K562 (cell line): Measurements from ENCODE around the gene RHOT1. TPM values are rescaled to one million over a fixed set of nuclear protein-coding genes. Genes with fewer than 3 reads are reported as not detected.

Source experiments
- ATAC-seq: fragments of 200-7000 bp; cut with Tn5 transposase; 3 replicates; pipeline ENCODE4 v1.9.1; 2020; ENCODE audit warnings: moderate library complexity
- BruUV-seq: library from RNA; stranded (reverse); fragments of 400-500 nt; replicated peaks from 2 replicates; lab custom pipeline; 2021; lab: Mats Ljungman, UMichigan
- CTCF ChIA-PET: fragments of 300-600 bp; formaldehyde crosslinking; extraction: SDS; loops from one replicate; lab custom pipeline; 2021; ENCODE audit warnings: low intra/inter-chr PET ratio; lab: Yijun Ruan, JAX
- POLR2A ChIA-PET: fragments of 300-600, 350-650 bp; sonication (Branson Sonifier 250); formaldehyde crosslinking; extraction: SDS; loops from one replicate; lab custom pipeline; 2021; ENCODE audit warnings: antibody characterized with exemption, inconsistent platforms; lab: Yijun Ruan, JAX
- DNase-seq, 4 experiments: peaks; one replicate each; pipeline versions ENCODE4 v3.0.0 to v3.0.0-alpha.2; 2011 to 2018; ENCODE audit warnings: low spot score in 3 of 4, mixed read lengths in 3 of 4; ENCODE audit errors: extremely low read depth in 1 of 4
- FAIRE-seq: peaks from 2 replicates; lab custom pipeline; 2011; peaks lifted over from hg19 to GRCh38; lab: Jason Lieb, UNC
- H2AFZ ChIP-seq: 2 replicates; pipeline ENCODE4 v1.6.0; 2011; ENCODE audit warnings: low read depth, low read length, control low read depth, inconsistent platforms
- H3K27ac ChIP-seq: fragments of 200-600 bp; 3 replicates; pipeline ENCODE4 v1.8.0; 2011; ENCODE audit warnings: low read depth, mild to moderate bottlenecking, control low read depth, inconsistent platforms, low read length, moderate library complexity, mixed read lengths; ENCODE audit errors: extremely low read depth
- H3K27me3 ChIP-seq, 2 experiments: fragments of 300-600 bp in 1 of 2; 2 replicates in 1 of 2; 3 replicates in 1 of 2; pipeline versions ENCODE4 v1.6.0 to v1.8.0; 2011; ENCODE audit warnings: inconsistent platforms in 2 of 2, low read length in 2 of 2, mild to moderate bottlenecking in 1 of 2, mixed read lengths in 1 of 2, moderate library complexity in 1 of 2; ENCODE audit not compliant: control insufficient read depth in 2 of 2, insufficient read depth in 2 of 2
- H3K36me3 ChIP-seq: fragments of 300-600 bp; 3 replicates; pipeline ENCODE4 v1.8.0; 2011; ENCODE audit warnings: mild to moderate bottlenecking, low read length, inconsistent platforms; ENCODE audit not compliant: control insufficient read depth, insufficient read depth
- H3K4me1 ChIP-seq, 2 experiments: fragments of 200-600 bp in 1 of 2; replicated peaks in 1 of 2; 2 replicates in 1 of 2; 3 replicates in 1 of 2; pipeline versions ENCODE4 v1.5.1 to v1.8.0; 2011; ENCODE audit warnings: inconsistent platforms in 2 of 2, low read length in 2 of 2, mild to moderate bottlenecking in 1 of 2, mixed read lengths in 1 of 2, moderate library complexity in 1 of 2; ENCODE audit not compliant: control insufficient read depth in 2 of 2, insufficient read depth in 2 of 2
- H3K4me2 ChIP-seq: 2 replicates; pipeline ENCODE4 v1.6.1; 2011; ENCODE audit warnings: low read length, control low read depth, inconsistent platforms, mixed read lengths; ENCODE audit not compliant: insufficient read depth
- H3K4me3 ChIP-seq: fragments of 200-600 bp; sonication (generic), shearing (Covaris generic); 2 replicates; pipeline ENCODE4 v1.5.1; 2016; ENCODE audit warnings: control low read depth, inconsistent platforms
- H3K79me2 ChIP-seq: fragments of 200-600 bp; 3 replicates; pipeline ENCODE4 v1.8.0; 2011; ENCODE audit warnings: low read length, inconsistent platforms; ENCODE audit not compliant: control insufficient read depth, insufficient read depth
- H3K9ac ChIP-seq, 2 experiments: 2 replicates each; pipeline versions ENCODE4 v1.6.0 to v1.6.1; 2011; ENCODE audit warnings: low read depth in 2 of 2, low read length in 2 of 2, control low read depth in 1 of 2, inconsistent platforms in 1 of 2, mild to moderate bottlenecking in 1 of 2, mixed read lengths in 1 of 2; ENCODE audit not compliant: insufficient read depth in 1 of 2
- H3K9me1 ChIP-seq: one replicate; pipeline ENCODE4 v1.6.0; 2011; ENCODE audit warnings: inconsistent platforms, mild to moderate bottlenecking, low read length, moderate library complexity; ENCODE audit not compliant: control insufficient read depth, insufficient read depth
- H3K9me3 ChIP-seq: replicated peaks from 2 replicates; pipeline ENCODE4 v1.5.1; 2011; ENCODE audit warnings: low read depth, low read length, inconsistent platforms; ENCODE audit not compliant: control insufficient read depth, insufficient read depth
- H4K20me1 ChIP-seq: replicated peaks from 2 replicates; pipeline ENCODE4 v1.6.1; 2011; ENCODE audit warnings: low read length, inconsistent platforms, mixed read lengths; ENCODE audit not compliant: control insufficient read depth, insufficient read depth
- PML ChIP-seq: IDR thresholded peaks from 2 replicates; pipeline ENCODE4 v1.6.1; 2012; ENCODE audit warnings: low read length, inconsistent platforms
- PRDM10 ChIP-seq: fragments of 450-650 bp; IDR thresholded peaks from 2 replicates; pipeline ENCODE4 v1.6.1; 2018; ENCODE audit not compliant: partially characterized antibody
- WGBS: fragments of 100-300 bp; shearing (Covaris generic); methylation state at CpG from one replicate; pipeline ENCODE4 v1.1.6; 2016; ENCODE audit warnings: low coverage, mixed read lengths; ENCODE audit not compliant: insufficient coverage; ENCODE audit errors: missing lambda C conversion rate; 5-methylcytosine and 5-hydroxymethylcytosine counted together
- in situ Hi-C: fragments of 300-500 bp; cut with MboI; formaldehyde crosslinking; loops from 4 replicates; pipeline ENCODE4 v1.15.0; 2018; ENCODE audit warnings: inconsistent platforms, mixed read lengths
- intact Hi-C: fragments of 100-400 bp; cut with micrococcal nuclease; formaldehyde crosslinking; loops from 2 replicates; pipeline ENCODE4 v1.14.2; 2022
- polyA plus RNA-seq, 8 experiments: library from polyadenylated mRNA; depleted of rRNA in 4 of 8; stranded (reverse) in 5 of 8; unstranded in 3 of 8; fragments of >200 nt; fragmentation: Nextera tagmentation in 2 of 8; fragmentation: Illumina TruSeq in 1 of 8; extraction: Ambion mirVana in 2 of 8; extraction: Trizol in 1 of 8; gene quantifications; 2 replicates each; pipeline versions ENCODE4 v1.2.1 to v1.2.3, GENCODE V29; 2011 to 2014; ENCODE audit warnings: inconsistent platforms in 1 of 8, missing spikeins in 1 of 8
- total RNA-seq, 7 experiments: library from RNA; depleted of rRNA in 6 of 7; stranded (reverse); fragments of >200 nt in 6 of 7; fragmentation: Illumina TruSeq in 2 of 7; extraction: Trizol in 2 of 7; gene quantifications; 2 replicates each; pipeline versions ENCODE4 v1.2.1 to v1.2.3, GENCODE V29; 2011 to 2021; ENCODE audit warnings: low replicate concordance in 1 of 7

The RHOT1 gene
- total and polyA plus RNA-seq, 9 of the 15 experiments (the other 6 are each of a cell fraction or from before 2014, with no cell fraction given) = 23.0 to 101 (median 32.2) TPM

GRCh38 chr17:32264823-32265191 lies 122.5 kb downstream of the RHOT1 start:
- H3K4me2 ChIP-seq = no peak overlapping the region
- no peak for FAIRE-seq
- CTCF ChIA-PET = no interaction called here

More at GRCh38 chr17:32264823-32265191, 122.5 kb downstream of the RHOT1 start:
- in situ Hi-C loops (no loop called here), intact Hi-C loops (no loop called here)
- Histone ChIP-seq H3K9me1 (peaks cover 4% of the 10 kb centered on the region), H3K27ac (no peak overlapping the region), H3K9ac (no peak overlapping the region), H3K9me3 (no peaks in the 10 kb centered on the region), H3K27me3 (peaks cover 70 to 78% of the 10 kb centered on the region in 2 experiments), H4K20me1 (peaks cover 29% of the 10 kb centered on the region), H3K4me1 (peaks cover 0 to 15% of the 10 kb centered on the region in 2 experiments; a peak in 4 of 5 replicates), H3K79me2 (no peaks in the 10 kb centered on the region), H2AFZ (no peak overlapping the region), H3K4me3 (no peak overlapping the region), H3K36me3 (no peaks in the 10 kb centered on the region)
- no peak for ATAC-seq
- TF ChIP-seq PRDM10 = no peak
- TF ChIP-seq PML = no peak
- no TSS peak for BruUV-seq
- 21% methylated on average over 8 of the region's 8 CpGs for WGBS
- no peak for DNase-seq
- POLR2A ChIA-PET = interaction anchor here (0.6 kb wide), 1 partner anchor 245 kb away, joined by 3 read pairs; no protein-coding TSS in a partner anchor
